ENCODE data around the gene PCDH15.

PCDH15 gene

DNA sequence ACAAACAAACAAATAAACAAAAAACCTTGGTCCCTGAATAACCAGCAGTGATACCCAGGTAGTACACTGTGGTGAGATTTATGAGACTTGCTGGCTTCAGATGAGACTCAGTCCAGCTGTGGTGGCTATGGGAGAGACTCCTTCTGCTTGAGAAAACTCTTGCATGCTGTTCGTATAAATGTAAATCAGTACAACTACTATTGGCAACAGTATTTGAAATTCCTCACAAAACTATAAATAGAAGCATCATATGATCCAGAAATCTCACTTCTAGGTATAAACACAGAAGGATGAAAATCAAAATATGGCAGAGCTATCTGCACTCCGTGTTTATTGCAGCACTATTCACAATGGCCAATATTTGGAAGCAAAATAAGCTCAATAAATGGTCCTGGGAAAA, 692.1 kb downstream of the PCDH15 start:
- DNase-seq = no peak

DNA sequence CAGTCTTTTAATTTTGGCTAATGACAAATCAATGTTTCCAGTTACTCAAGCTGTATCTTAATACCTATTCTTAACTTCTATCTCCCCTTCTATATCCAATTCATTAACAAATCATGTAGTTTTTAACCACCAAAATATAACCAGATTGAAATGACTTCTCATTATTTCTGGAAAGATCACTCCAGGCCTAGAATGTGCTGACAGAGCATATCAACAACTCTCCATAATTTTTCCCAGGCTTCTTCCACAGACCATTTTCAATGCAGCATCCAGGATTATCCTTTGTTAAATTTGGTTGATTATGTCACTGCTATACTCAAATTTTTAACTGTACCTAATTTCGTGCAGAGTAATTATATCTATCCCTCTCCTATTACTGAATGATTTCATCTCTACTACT, 704.1 kb downstream of the PCDH15 start:
- no peak for DNase-seq

DNA sequence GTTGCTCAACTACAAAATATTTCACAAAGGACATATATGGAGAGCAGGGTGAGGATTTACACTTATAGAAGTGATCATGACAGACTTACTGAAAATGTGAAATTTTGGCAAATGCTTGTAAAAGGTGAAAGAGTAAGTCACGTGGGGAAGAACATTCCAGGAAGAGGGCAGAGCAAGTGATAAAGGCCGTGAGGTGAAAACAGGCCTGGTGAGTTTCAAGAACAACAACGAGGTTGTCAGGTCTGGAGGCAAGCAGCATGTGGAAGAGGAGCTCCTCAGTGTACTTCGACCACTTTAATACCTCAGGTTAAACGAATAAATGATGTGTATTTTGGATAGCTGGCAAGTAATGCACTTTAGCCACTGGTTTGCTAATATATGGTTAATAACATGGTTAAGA, 706.7 kb downstream of the PCDH15 start:
- DNase-seq = no peak

DNA sequence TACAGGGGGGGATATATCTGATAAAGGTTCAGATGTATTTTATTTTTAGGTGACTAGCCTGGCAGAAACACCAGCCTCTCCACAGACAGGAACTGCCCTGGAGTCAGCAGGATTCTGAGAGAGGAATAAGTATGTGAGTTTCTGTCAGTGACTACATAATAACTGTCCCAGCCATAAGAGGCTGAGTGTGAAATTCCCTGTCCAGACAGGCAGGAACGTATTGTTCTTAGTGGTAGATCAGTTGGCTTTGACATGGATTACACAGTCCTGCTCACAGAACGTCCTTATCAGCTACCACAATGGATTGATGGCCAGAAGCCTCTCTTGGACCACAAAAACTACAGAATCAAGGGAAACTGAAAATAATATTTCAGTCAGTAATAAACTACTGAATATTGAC, 709.8 kb downstream of the PCDH15 start:
- no peak for DNase-seq

DNA sequence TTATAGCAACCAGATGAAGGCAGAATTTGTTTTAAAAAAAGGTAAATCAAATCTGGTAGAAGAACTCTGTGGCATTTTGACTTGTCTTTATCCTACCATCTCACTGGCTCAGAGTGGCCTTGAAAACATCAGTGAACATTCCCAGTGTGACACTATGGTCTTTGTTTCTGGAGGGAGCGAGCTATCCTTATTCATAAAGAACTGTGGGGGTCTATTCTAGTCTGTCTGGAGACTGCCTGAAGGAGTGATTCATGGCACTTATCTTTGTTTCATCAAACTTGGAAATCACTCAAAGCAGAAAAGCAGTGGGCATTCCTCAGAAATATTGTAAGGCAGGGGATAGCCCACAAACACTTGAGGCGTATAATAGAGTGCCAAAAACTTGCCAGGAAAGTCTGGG, 719.1 kb downstream of the PCDH15 start:
- DNase-seq = no peak

DNA sequence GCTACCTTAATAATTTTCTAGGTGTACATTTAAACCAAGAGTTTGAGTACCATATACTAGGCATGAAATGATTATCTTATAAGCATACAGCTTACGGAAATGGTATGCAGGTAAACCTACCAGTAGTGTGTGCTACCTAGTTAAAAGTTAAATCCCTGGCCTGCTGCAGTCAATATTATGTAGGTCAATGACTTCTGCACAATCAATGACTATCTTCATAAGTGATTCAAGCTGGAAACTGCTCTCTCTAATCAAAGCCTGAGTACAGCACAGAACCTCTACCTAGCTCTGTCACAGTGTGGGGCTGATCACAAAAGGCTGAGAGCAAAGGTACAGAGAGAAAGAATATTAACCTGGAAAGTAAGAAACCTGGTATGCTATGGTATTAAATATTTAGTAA, 733.7 kb downstream of the PCDH15 start:
- no peak for DNase-seq

DNA sequence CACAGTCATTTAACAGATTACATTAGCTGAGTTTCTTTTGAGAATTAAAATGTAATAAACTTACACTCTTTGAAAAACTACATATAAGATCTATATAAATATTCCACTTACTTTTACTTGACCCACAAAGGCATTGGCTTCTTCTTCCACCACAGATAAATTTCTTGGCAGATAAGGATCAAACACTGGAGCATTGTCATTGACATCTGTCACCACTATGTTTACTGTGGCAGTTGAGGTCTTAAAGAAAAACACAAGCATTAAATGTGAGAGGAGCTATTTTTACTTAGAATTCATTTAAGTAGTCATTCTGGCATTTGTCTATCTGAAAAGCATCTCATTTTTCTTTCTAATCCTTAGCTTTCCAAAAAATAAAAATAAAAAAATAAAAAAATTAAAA, 734.4 kb downstream of the PCDH15 start:
- no peak for DNase-seq

DNA sequence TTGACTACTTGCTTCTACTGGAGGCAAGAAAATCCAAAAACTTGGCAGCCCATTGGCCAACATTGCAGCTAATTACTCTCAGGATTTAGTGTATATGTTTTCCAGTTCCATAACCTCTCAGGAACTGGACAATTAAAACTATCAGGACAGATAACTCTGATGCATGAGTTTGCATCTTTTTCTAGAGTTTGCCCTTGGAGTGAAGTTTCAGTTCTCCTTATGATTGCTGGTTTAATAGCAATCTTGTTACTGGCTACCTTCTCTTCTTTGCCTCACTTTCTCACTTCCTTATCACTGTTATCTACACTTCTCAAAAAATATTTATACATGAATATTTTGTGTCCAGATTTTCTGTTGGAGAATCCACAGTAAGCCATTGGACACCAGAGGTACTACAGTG, 735.9 kb downstream of the PCDH15 start:
- no peak for DNase-seq

DNA sequence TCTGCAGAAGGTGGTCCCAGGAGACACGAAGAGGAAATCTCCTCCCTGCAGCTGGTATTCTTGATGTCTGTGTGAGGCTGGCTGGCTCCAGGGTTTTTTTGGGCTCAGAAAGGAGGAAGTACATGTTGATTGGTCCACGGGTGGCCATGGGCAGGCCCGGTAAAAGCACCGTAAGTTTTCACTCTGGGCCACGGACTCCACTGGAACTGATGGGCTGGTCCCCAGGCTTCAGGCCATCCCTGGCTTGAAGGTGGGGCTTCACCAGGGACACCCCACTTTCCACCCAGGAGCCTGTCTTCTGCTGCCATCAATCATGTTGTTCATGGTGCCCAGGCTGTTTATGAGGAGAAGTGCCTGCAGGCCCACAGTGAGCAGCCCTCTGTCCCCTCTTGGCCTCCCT, 736.8 kb downstream of the PCDH15 start:
- DNase-seq = no peak

DNA sequence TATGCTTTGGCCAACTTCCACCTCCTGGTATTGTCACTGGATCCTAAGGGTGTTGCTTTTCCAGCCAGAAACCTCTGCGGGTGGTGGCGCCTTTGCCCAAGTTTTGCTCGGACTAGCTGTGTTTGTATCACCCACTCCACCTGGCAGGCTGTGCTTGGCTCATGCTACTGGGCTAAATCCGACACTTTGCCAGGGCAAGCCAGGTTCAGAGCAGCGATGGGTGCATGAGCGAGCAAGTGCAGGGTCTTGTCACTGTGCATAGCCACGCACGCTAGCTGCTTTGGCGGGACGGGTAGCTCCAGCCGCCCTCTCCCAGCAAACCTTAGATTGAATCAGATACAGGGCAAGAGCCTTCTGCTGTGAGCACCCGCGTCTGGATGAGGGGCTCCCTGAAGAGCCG, 737.5 kb downstream of the PCDH15 start:
- DNase-seq = peak; percentile 2

DNA sequence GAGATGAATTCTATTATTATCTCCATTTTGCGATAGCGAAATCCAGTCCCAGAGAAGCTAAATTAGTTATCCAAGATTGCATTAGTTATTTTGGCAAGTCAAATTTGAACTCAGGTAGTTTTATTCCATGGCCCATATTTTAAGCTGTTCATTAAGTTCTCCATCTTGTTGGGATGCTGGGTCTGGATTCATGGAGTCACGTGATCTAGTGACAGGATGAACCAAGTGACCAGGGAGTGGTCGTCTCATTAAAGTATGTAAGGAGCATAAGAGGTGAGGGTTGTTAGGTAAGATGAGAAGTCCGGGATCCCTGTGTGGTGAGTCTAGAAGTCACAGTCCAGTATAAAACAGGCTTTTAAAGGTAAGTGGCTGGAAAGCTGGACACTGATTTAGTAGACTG, 740.5 kb downstream of the PCDH15 start:
- DNase-seq = no peak

DNA sequence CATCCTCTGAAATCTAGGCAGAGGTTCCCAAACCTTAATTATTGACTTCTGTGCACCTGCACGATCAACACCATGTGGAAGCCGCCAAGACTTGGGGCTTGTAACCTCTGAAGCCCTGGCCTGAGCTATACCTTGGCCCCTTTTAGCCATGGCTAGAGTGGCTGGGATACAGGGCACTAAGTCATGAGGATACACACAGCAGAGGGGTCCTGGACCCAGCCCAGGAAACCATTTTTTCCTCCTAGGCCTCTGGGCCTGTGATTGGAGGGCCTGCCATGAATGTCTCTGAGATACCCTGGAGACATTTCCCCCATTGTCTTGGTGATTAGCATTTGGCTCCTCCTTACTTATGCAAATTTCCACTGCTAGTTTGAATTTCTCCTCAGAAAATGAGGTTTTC, 743.7 kb downstream of the PCDH15 start:
- no peak for DNase-seq

DNA sequence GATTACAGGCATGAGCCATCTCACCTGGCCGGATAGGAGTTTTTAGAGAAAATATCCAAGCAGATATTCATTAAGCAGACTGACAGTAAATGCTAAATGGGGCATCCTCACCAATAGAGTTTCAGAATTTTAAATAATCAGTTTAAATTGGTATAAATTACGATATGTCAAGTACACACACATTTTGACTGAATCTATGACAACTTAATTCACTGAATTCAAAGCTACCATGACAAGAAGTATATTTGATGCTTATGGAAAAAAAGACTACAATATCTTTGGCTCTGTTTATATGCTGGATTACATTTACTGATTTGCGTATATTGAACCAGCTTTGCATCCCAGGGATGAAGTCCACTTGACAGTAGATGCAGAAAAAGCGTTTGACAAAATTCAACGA, 774.7 kb downstream of the PCDH15 start:
- no peak for DNase-seq

DNA sequence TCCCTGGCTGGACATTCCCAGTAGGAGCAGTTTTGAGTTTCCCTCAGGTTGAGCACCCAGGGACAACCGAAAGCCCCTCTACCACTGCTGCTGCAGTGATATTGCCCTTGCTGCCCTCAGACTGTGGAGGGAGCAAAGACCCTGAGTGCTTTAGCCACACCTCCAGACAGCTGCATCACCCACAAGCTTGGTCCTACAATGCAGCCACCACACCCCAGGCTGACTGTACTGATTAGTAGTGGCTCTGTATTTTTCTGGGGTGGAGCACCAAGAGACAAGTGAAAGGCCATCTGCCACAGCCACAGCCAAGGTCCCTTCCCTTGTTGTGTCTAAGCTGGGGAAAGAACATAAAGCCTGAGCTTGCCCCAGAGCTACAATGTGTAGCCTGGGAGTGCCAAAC, 789.9 kb downstream of the PCDH15 start:
- no peak for DNase-seq

DNA sequence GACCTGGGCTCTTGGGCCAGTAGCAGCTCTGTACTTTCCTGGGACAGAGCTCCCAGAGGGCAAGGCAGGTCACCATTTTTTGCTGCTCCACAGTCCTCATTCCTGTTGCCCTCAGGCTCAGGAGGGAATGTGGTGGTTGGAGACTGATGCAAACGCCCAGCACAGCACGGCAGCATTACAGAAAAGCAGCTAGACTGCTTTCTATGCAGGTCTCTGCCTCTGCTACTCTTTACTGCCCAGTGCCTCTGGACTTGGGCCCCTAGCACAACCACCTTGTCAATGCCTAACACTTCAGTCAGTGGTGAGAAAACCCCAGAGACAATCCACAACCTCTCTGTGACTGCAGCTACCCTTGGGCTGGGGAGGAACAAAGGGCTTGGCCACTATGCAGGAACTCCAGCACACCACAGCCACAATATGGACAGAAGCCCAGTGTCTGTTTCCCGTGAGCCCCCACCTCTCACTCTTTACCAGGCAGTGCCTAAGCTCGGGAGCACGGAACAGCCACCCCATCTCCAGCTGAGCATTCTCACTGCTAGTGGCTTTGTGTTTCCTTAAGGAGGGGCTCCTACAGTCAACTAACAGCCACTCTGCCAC, 790.6 kb downstream of the PCDH15 start:
- DNase-seq = no peak

DNA sequence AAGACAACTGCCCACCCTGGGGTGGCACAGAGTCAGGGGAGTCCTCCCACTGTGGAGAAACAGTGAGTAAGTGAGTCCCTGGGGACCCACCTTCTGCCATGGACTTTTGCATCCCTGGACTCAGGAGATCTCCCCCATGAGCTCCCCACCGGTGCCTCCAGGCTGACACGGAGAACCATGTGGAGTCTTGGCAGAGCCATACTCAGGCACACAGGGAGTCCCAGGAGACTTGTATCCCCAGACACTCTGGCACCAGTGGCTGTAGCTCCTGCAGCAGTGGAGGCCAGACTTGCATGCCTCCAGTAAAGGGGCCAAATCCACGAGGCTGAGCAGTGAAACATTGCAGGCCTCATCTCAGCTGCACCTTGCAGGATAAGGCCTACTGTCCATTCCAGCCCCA, 791.4 kb downstream of the PCDH15 start:
- DNase-seq = no peak

DNA sequence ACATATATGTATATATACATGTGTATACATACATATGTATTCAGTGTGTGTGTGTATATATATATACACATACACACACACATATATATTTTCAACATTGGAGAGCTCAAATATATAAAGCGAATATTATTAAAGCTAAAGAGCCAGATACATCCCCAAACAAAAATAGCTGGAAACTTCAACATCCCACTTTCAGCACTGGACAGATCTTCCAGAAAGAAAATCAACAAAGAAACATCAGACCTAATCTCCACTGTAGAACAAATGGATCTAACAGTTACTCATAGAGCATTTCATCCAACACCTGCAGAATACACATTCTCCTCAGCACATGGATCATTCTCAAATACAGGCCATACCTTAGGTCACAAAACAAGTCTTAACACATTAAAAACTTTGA, 799.0 kb downstream of the PCDH15 start:
- no peak for DNase-seq

DNA sequence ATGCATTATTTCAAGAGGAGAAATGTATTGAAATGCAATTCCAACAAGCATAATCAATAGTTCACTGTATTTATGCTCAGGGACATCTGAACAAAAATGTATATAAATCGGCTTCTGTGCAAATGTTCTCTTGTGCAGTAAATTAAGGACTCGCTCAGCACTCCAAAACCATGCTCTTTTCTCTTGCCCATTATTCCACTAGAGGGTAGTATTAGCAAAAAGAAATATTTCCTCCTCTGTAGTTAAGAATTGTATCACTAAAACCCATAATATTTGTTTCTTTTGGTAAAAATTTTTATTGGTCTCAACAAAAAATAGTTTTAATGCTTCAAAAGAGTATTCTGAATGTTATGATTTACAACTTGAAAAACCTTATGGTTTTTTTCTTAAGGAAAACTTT, 803.1 kb downstream of the PCDH15 start:
- no peak for DNase-seq

DNA sequence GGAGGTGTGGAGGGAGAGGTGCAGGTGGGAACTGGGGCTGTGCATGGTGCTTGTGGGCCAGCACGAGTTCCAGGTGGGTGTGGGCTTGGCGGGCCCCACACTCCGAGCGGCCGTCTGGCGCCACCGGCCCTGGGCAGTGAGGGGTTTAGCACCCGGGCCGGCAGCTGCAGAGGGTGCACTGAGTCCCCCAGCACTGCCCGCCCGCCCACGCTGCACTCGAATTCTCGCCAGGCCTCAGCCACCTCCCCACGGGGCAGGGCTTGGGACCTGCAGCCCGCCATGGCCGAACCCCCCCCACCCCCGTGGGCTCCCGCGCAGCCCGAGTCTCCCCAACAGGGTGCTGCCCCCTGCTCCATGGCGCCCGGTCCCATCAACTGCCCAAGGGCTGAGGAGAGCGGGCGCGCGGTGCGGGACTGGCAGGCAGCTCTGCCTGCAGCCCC, 810.2 kb downstream of the PCDH15 start:
- no peak for DNase-seq

DNA sequence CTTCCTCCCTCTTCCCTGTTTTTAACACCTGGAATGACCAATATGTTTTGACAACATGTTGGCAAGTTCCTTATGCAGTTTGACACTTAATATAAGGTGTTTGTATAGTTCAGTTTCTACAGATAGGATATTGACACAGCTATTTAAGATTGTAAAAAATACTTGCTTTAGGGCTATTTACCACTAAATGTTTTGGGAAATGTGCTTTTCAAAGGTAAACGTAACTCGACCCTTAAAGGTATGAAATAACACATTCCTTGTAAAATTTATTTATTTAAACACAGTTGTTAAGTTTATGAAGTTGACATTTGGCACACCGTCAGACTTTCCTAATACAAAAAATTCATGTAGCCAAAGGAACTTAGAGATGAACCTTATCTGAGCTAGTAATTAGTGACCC, 817.6 kb downstream of the PCDH15 start:
- no peak for DNase-seq

DNA sequence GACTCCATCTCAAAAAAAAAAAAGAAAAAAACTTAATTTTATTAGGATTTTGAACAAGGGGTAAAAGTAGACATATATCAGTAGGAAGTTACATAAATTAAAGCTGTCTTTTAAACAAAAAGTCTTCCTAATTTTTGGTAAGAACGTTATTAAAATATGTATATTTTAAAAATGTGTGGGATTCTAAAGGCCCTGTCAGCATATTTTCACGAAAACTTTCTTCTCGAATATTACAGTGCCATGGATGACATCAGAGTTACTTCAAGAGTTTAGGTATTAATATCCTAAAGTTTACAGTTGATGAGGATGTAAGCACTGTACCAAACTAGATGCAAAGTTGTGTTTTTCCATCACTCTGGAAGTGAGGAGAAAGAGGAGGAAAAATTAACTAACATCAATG, 820.8 kb downstream of the PCDH15 start:
- DNase-seq = no peak

DNA sequence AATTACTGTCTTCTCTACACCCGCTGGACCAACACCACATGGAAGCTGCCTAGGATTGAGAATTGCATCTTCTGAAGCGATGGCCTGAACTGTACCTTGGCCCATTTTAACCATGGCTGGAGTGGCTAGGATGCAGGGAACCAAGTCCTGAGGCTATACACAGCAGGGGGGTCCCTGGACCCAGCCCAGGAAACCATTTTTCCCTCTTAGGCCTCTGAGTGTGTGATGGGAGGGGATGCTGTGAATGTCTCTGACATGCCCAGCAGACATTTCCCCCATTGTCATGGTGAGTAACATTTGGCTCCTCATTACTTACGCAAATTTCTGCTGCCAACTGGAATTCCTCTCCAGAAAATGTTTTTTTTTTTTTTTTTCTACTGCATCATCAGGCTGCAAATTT, 822.7 kb downstream of the PCDH15 start:
- no peak for DNase-seq

DNA sequence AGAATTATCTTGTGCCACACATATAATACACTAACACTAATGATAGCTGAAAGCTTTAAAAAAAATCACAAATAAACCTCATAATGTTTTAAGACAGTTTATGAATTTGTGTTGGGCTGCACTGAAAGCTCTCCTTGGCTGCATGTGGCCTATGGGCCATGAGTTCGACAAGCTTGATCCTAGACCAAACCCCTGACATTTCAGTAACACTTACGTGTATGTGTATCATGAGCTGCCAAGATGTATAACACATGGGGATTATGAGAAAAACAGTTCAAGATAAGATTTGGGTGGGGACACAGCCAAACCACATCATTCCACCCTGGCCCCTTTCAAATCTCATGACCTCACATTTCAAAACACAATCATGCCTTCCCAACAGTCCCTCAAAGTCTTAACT, 823.8 kb downstream of the PCDH15 start:
- DNase-seq = no peak

DNA sequence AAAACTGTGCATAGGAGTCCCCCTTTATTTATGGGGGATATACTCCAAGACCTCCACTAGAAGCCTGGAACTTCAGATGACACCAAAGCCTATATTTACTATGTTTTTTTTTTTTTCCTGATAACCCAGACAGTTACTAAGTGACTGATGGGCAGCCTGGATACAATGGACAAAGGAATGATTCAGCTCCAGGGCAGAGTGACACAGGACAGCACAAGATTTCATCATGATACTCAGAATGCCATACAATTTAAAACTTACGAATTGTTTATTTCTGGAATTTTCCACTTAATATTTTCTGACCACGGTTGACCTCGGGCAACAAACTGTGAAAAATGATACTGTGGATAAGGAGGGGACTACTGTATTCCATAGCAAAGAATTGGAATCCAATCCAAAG, 843.6 kb downstream of the PCDH15 start:
- DNase-seq = no peak

DNA sequence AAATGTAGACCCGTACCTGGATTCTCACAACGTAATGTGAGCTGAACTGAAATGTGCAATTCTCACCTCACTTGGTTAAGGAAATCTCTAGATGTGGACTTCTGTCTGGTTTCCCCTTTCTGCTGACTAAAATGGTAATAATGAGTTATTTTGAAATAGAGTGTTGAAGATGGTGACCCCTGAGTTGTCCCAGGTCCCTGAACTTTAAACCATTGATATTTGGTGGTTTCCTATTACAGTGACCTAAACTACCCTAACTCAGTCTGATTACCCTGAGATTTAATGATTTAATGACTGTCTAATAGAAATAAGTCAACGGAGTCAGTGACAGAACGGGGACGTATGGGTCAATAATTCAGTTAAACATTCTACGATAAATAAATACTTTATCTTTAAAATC, 845.9 kb downstream of the PCDH15 start:
- DNase-seq = no peak
